HL-60 (cell line): Measurements from ENCODE around the gene ROCK1.

Experiments used
- DNase-seq, 2 experiments: peaks; one replicate each; pipeline ENCODE4 v3.0.0-alpha.2; 2010 to 2020; ENCODE audit warnings: low read depth in 1 of 2, low spot score in 1 of 2
- H3K27ac ChIP-seq: fragments of 250-450 bp; sonication (Bioruptor Pico); replicated peaks from 2 replicates; pipeline ENCODE4 v1.5.1; 2020; ENCODE audit warnings: mild to moderate bottlenecking, moderate library complexity
- H3K27me3 ChIP-seq: fragments of 250-450 bp; sonication (Bioruptor Pico); 2 replicates; pipeline ENCODE4 v1.5.1; 2021; ENCODE audit warnings: mild to moderate bottlenecking, moderate library complexity; ENCODE audit not compliant: insufficient read depth, poor library complexity, severe bottlenecking
- H3K4me3 ChIP-seq: replicated peaks from 2 replicates; pipeline ENCODE4 v1.5.1; 2011; ENCODE audit warnings: mild to moderate bottlenecking, control low read depth, low read length; ENCODE audit not compliant: insufficient read depth
- GABPA ChIP-seq: IDR thresholded peaks from 2 replicates; pipeline ENCODE4 v1.6.1; 2012; ENCODE audit warnings: low read depth
- POLR2AphosphoS5 ChIP-seq: IDR thresholded peaks from 2 replicates; pipeline ENCODE4 v1.6.1; 2012; ENCODE audit warnings: low read depth
- SPI1 ChIP-seq: IDR thresholded peaks from 2 replicates; pipeline ENCODE4 v1.6.1; 2012; ENCODE audit warnings: low read depth, mild to moderate bottlenecking, borderline replicate concordance
- TF ChIP-seq, protein P1 (sequence below): IDR thresholded peaks from one replicate; pipeline ENCODE4 v1.5.1; 2011; ENCODE audit warnings: low read length, control low read depth, inconsistent platforms; ENCODE audit not compliant: insufficient read depth
- TF ChIP-seq, protein P2 (sequence below): IDR thresholded peaks from 2 replicates; pipeline ENCODE4 v1.6.1; 2012; ENCODE audit warnings: low read depth; ENCODE audit not compliant: insufficient replicate concordance

The ROCK1 gene

DNA sequence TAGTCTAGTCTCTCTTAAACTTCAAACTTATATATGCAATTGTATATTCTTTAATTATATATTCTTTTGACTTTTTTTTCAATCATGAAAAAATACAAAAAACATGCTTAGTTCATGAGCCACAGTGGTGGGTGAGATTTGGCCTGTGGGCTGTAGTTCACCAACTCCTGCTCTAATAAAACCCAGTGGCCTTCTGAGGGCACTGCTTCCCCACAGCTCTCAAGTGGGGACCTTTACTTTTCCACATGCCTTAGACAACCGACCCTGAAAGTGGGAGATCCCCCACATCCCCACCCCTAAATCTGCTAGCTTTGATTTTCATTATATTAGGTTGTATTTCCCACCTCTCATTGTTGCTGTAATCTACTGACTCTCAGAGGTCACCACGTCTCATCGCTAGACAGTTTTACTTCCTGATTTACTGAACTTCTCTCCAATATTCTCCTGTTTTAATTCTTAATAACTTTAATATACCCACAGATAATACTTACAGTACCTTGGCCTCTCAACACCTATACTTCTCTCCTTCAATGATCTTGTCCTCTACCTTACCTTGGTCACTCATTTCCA is 57.3 kb downstream of the ROCK1 start:
- Histone ChIP-seq H3K4me3 (no peak overlapping the region), H3K27me3 (no peaks in the 10 kb centered on the region), H3K27ac (no peak overlapping the region)
- no peak for TF ChIP-seq POLR2AphosphoS5
- TF ChIP-seq, protein P1, sequence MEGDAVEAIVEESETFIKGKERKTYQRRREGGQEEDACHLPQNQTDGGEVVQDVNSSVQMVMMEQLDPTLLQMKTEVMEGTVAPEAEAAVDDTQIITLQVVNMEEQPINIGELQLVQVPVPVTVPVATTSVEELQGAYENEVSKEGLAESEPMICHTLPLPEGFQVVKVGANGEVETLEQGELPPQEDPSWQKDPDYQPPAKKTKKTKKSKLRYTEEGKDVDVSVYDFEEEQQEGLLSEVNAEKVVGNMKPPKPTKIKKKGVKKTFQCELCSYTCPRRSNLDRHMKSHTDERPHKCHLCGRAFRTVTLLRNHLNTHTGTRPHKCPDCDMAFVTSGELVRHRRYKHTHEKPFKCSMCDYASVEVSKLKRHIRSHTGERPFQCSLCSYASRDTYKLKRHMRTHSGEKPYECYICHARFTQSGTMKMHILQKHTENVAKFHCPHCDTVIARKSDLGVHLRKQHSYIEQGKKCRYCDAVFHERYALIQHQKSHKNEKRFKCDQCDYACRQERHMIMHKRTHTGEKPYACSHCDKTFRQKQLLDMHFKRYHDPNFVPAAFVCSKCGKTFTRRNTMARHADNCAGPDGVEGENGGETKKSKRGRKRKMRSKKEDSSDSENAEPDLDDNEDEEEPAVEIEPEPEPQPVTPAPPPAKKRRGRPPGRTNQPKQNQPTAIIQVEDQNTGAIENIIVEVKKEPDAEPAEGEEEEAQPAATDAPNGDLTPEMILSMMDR: no peak
- TF ChIP-seq, protein P2, sequence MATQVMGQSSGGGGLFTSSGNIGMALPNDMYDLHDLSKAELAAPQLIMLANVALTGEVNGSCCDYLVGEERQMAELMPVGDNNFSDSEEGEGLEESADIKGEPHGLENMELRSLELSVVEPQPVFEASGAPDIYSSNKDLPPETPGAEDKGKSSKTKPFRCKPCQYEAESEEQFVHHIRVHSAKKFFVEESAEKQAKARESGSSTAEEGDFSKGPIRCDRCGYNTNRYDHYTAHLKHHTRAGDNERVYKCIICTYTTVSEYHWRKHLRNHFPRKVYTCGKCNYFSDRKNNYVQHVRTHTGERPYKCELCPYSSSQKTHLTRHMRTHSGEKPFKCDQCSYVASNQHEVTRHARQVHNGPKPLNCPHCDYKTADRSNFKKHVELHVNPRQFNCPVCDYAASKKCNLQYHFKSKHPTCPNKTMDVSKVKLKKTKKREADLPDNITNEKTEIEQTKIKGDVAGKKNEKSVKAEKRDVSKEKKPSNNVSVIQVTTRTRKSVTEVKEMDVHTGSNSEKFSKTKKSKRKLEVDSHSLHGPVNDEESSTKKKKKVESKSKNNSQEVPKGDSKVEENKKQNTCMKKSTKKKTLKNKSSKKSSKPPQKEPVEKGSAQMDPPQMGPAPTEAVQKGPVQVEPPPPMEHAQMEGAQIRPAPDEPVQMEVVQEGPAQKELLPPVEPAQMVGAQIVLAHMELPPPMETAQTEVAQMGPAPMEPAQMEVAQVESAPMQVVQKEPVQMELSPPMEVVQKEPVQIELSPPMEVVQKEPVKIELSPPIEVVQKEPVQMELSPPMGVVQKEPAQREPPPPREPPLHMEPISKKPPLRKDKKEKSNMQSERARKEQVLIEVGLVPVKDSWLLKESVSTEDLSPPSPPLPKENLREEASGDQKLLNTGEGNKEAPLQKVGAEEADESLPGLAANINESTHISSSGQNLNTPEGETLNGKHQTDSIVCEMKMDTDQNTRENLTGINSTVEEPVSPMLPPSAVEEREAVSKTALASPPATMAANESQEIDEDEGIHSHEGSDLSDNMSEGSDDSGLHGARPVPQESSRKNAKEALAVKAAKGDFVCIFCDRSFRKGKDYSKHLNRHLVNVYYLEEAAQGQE: no peak
- no peak for TF ChIP-seq GABPA
- no peak for TF ChIP-seq SPI1
- DNase-seq: no peak

DNA sequence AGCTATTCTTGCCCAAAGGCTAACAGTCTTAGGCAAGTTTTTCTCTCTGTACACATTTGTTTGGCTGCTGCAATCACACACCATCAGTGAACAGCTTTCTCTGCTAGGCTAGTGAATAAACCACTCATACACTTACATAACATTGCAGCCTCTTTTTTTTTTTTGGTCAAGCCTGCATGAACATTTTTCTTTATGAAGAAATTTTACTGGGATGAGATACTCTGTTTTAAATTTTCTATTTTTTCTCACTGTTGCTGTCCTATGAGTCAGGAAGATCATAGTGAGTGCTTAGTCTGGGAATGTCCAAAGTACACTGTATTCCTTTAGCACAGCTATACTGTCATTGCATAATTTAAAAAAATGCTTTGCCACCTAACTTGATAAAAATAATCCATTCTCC is 58.5 kb downstream of the ROCK1 start:
- Histone ChIP-seq H3K27me3 (no peaks in the 10 kb centered on the region), H3K27ac (no peak overlapping the region), H3K4me3 (no peak overlapping the region)
- TF ChIP-seq, protein P2: no peak
- no peak for TF ChIP-seq POLR2AphosphoS5
- TF ChIP-seq, protein P1: no peak
- TF ChIP-seq GABPA: no peak
- no peak for TF ChIP-seq SPI1
- no peak for DNase-seq

DNA sequence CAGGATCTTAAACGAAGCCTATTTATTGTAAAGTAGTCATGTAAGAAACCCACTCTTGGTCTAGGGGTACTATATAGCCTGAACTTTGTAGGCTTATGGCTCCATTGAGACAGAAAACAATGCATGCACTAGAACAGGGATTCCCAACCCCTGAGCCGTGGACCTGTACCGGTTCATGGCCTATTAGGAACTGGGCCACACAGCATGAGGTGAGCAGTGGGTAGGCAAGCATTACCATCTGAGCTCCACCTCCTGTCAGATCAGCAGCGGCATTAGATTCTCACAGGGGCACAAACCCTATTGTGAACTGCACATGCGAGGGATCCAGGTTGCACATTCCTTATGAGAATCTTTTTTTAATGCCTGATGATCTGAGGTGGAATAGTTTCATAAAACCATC is 59.2 kb downstream of the ROCK1 start:
- no peak for TF ChIP-seq SPI1
- no peak for TF ChIP-seq POLR2AphosphoS5
- TF ChIP-seq, protein P1: no peak
- TF ChIP-seq GABPA: no peak
- TF ChIP-seq, protein P2: no peak
- no peak overlapping the region for H3K27ac ChIP-seq
- no peaks in the 10 kb centered on the region for H3K27me3 ChIP-seq
- no peak overlapping the region for H3K4me3 ChIP-seq
- DNase-seq: no peak
